HEK293 (cell line): ENCODE data around the gene EBLN2.

Experiments used
- CTCF ChIA-PET: fragments of 350-600 bp; formaldehyde crosslinking; extraction: SDS; loops from one replicate; lab custom pipeline; 2021; ENCODE audit warnings: antibody characterized with exemption; lab: Yijun Ruan, JAX
- POLR2A ChIA-PET: fragments of 300-600 bp; formaldehyde crosslinking; extraction: SDS; loops from one replicate; lab custom pipeline; 2020; ENCODE audit warnings: antibody characterized with exemption, inconsistent platforms; lab: Yijun Ruan, JAX
- H3K27ac ChIP-seq: fragments of 200-500 bp; sonication (Bioruptor generic); 2 replicates; pipeline ENCODE4 v1.5.1; 2014; ENCODE audit warnings: low read depth, low read length, control low read depth, inconsistent platforms; ENCODE audit errors: extremely low read depth
- H3K36me3 ChIP-seq, 2 experiments: fragments of 200-500 bp in 1 of 2; sonication (Bioruptor generic) in 1 of 2; 1 replicate in 1 of 2; 2 replicates in 1 of 2; pipeline ENCODE4 v1.5.1; 2014 to 2017; ENCODE audit warnings: inconsistent platforms in 2 of 2, low read length in 2 of 2; ENCODE audit not compliant: control insufficient read depth in 2 of 2, insufficient read depth in 1 of 2
- H3K4me1 ChIP-seq: fragments of 200-500 bp; sonication (Bioruptor generic); 2 replicates; pipeline ENCODE4 v1.5.1; 2014; ENCODE audit warnings: mild to moderate bottlenecking, low read length, inconsistent platforms; ENCODE audit not compliant: control insufficient read depth, insufficient read depth
- H3K4me3 ChIP-seq: 2 replicates; pipeline ENCODE4 v1.5.1; 2011; ENCODE audit warnings: low read depth, mild to moderate bottlenecking, control low read depth, low read length, moderate library complexity
- H3K9me3 ChIP-seq: fragments of 200-500 bp; sonication (Bioruptor generic); 2 replicates; pipeline ENCODE4 v1.5.1; 2014; ENCODE audit warnings: low read depth, low read length, inconsistent platforms; ENCODE audit not compliant: control insufficient read depth, insufficient read depth
- AEBP2 ChIP-seq: fragments of 450-650 bp; formaldehyde crosslinking; IDR thresholded peaks from 2 replicates; pipeline ENCODE4 v1.5.1; 2016; ENCODE audit warnings: missing biosample characterization, missing genetic modification characterization, borderline replicate concordance
- CTCF ChIP-seq: fragments of 450-650 bp; formaldehyde crosslinking; IDR thresholded peaks from 2 replicates; pipeline ENCODE4 v1.5.1; 2016; ENCODE audit warnings: missing biosample characterization, missing genetic modification characterization
- GLIS2 ChIP-seq: fragments of 450-650 bp; formaldehyde crosslinking; IDR thresholded peaks from 2 replicates; pipeline ENCODE4 v1.5.1; 2016; ENCODE audit warnings: missing biosample characterization, missing genetic modification characterization
- KLF10 ChIP-seq: fragments of 450-650 bp; IDR thresholded peaks from 2 replicates; pipeline ENCODE4 v1.5.1; 2018; ENCODE audit warnings: missing biosample characterization, mild to moderate bottlenecking, missing genetic modification characterization
- MYNN ChIP-seq: fragments of 450-650 bp; formaldehyde crosslinking; IDR thresholded peaks from 2 replicates; pipeline ENCODE4 v1.5.1; 2016; ENCODE audit warnings: missing biosample characterization, missing genetic modification characterization, borderline replicate concordance
- OSR2 ChIP-seq: fragments of 450-650 bp; formaldehyde crosslinking; IDR thresholded peaks from 2 replicates; pipeline ENCODE4 v1.5.1; 2016; ENCODE audit warnings: missing biosample characterization, missing genetic modification characterization
- PRDM6 ChIP-seq: fragments of 450-650 bp; formaldehyde crosslinking; IDR thresholded peaks from 2 replicates; pipeline ENCODE4 v1.5.1; 2017; ENCODE audit warnings: missing biosample characterization, missing genetic modification characterization
- REPIN1 ChIP-seq: fragments of 450-650 bp; formaldehyde crosslinking; IDR thresholded peaks from 2 replicates; pipeline ENCODE4 v1.5.1; 2017; ENCODE audit warnings: missing biosample characterization, missing genetic modification characterization, low read depth
- SP3 ChIP-seq: fragments of 450-650 bp; formaldehyde crosslinking; IDR thresholded peaks from 2 replicates; pipeline ENCODE4 v1.5.1; 2016; ENCODE audit warnings: missing biosample characterization, missing genetic modification characterization
- ZBTB7A ChIP-seq: fragments of 450-650 bp; formaldehyde crosslinking; IDR thresholded peaks from 2 replicates; pipeline ENCODE4 v1.5.1; 2016; ENCODE audit warnings: low read depth, missing biosample characterization, missing genetic modification characterization
- ZNF121 ChIP-seq: fragments of 450-650 bp; formaldehyde crosslinking; IDR thresholded peaks from 2 replicates; pipeline ENCODE4 v1.5.1; 2016; ENCODE audit warnings: missing biosample characterization, missing genetic modification characterization
- ZNF174 ChIP-seq: fragments of 450-650 bp; formaldehyde crosslinking; IDR thresholded peaks from 2 replicates; pipeline ENCODE4 v1.5.0; 2017; ENCODE audit warnings: missing biosample characterization, mild to moderate bottlenecking, missing genetic modification characterization
- ZNF341 ChIP-seq: fragments of 450-650 bp; formaldehyde crosslinking; IDR thresholded peaks from 2 replicates; pipeline ENCODE4; 2016; ENCODE audit warnings: low read depth, missing biosample characterization, missing genetic modification characterization
- ZNF48 ChIP-seq: fragments of 450-650 bp; formaldehyde crosslinking; IDR thresholded peaks from 2 replicates; pipeline ENCODE4 v1.5.1; 2016; ENCODE audit warnings: missing biosample characterization, missing genetic modification characterization
- ZNF530 ChIP-seq: fragments of 450-650 bp; formaldehyde crosslinking; IDR thresholded peaks from 2 replicates; pipeline ENCODE4 v1.5.1; 2016; ENCODE audit warnings: low read depth, missing biosample characterization, missing genetic modification characterization
- ZNF558 ChIP-seq: fragments of 450-650 bp; formaldehyde crosslinking; IDR thresholded peaks from 2 replicates; pipeline ENCODE4 v1.5.1; 2016; ENCODE audit warnings: missing biosample characterization, missing genetic modification characterization
- ZNF580 ChIP-seq: fragments of 450-650 bp; formaldehyde crosslinking; IDR thresholded peaks from 2 replicates; pipeline ENCODE4 v1.5.1; 2016; ENCODE audit warnings: missing biosample characterization, missing genetic modification characterization
- ZNF585B ChIP-seq: fragments of 450-650 bp; formaldehyde crosslinking; IDR thresholded peaks from 2 replicates; pipeline ENCODE4 v1.5.1; 2016; ENCODE audit warnings: missing biosample characterization, missing genetic modification characterization
- ZNF610 ChIP-seq: fragments of 450-650 bp; formaldehyde crosslinking; IDR thresholded peaks from 2 replicates; pipeline ENCODE4 v1.5.1; 2016; ENCODE audit warnings: missing biosample characterization, missing genetic modification characterization, borderline replicate concordance
- ZNF660 ChIP-seq: fragments of 450-650 bp; IDR thresholded peaks from 2 replicates; pipeline ENCODE4 v1.5.1; 2018; ENCODE audit warnings: missing biosample characterization, mild to moderate bottlenecking, missing genetic modification characterization
- ZNF677 ChIP-seq: fragments of 450-650 bp; IDR thresholded peaks from 2 replicates; pipeline ENCODE4 v1.5.0; 2018; ENCODE audit warnings: missing biosample characterization, mild to moderate bottlenecking, missing genetic modification characterization, moderate library complexity
- ZNF768 ChIP-seq: fragments of 450-650 bp; formaldehyde crosslinking; IDR thresholded peaks from 2 replicates; pipeline ENCODE4 v1.5.1; 2018; ENCODE audit warnings: missing biosample characterization, mild to moderate bottlenecking, missing genetic modification characterization
- ZSCAN16 ChIP-seq: fragments of 450-650 bp; formaldehyde crosslinking; IDR thresholded peaks from 2 replicates; pipeline ENCODE4 v1.5.1; 2016; ENCODE audit warnings: missing biosample characterization, missing genetic modification characterization
- TF ChIP-seq, protein P1 (sequence below): fragments of 450-650 bp; formaldehyde crosslinking; IDR thresholded peaks from 2 replicates; pipeline ENCODE4 v1.5.0; 2017; ENCODE audit warnings: missing biosample characterization, missing genetic modification characterization, borderline replicate concordance
- TF ChIP-seq, protein P2 (sequence below): fragments of 450-650 bp; formaldehyde crosslinking; IDR thresholded peaks from 2 replicates; pipeline ENCODE4 v1.5.1; 2016; ENCODE audit warnings: missing biosample characterization, missing genetic modification characterization

Gene EBLN2

GRCh38 chr3:73098026-73098425, 36.6 kb downstream of the EBLN2 start:
- Histone ChIP-seq H3K4me3 (no peak overlapping the region), H3K9me3 (no peaks in the 10 kb centered on the region), H3K36me3 (no peaks in the 10 kb centered on the region), H3K27ac (no peak overlapping the region), H3K4me1 (no peaks in the 10 kb centered on the region)
- CTCF ChIA-PET: interaction anchor here (0.7 to 1.1 kb wide), 2 partner anchors 388 to 405 kb away, joined by 3 read pairs; no protein-coding TSS in a partner anchor
- TF ChIP-seq ZBTB7A (tag by site-specific recombination) (no peak), REPIN1 (tag by site-specific recombination) (no peak), ZNF610 (tag by site-specific recombination) (no peak), KLF10 (tag by site-specific recombination) (no peak), ZNF48 (no peak), ZNF580 (tag by site-specific recombination) (no peak), ZNF174 (tag by site-specific recombination) (no peak), CTCF (tag by site-specific recombination) (no peak), ZNF660 (tag by site-specific recombination) (no peak), ZNF768 (tag by site-specific recombination) (no peak)
- TF ChIP-seq, protein P1, sequence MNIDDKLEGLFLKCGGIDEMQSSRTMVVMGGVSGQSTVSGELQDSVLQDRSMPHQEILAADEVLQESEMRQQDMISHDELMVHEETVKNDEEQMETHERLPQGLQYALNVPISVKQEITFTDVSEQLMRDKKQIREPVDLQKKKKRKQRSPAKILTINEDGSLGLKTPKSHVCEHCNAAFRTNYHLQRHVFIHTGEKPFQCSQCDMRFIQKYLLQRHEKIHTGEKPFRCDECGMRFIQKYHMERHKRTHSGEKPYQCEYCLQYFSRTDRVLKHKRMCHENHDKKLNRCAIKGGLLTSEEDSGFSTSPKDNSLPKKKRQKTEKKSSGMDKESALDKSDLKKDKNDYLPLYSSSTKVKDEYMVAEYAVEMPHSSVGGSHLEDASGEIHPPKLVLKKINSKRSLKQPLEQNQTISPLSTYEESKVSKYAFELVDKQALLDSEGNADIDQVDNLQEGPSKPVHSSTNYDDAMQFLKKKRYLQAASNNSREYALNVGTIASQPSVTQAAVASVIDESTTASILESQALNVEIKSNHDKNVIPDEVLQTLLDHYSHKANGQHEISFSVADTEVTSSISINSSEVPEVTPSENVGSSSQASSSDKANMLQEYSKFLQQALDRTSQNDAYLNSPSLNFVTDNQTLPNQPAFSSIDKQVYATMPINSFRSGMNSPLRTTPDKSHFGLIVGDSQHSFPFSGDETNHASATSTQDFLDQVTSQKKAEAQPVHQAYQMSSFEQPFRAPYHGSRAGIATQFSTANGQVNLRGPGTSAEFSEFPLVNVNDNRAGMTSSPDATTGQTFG (tag by site-specific recombination): no peak
- POLR2A ChIA-PET: no interaction called here

DNA sequence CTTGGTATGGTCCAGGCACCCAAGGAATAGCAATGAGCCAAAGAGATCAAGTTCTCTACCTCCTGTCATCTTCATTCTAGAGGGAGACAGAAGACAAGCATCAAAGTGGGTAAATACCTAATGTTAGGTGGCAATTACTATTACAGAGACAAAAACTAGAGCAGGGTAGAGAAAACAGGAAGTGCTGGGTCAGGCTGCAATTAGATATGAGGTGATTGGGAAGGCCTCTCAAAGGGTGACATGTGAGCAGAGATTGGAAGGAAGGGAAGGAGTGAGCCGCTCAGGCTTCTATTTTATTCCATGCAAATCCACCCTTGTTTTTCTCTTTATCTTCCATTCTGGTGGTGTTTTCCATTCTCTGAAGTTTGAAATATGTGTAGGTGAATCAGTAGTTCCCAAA, 37.4 kb downstream of the EBLN2 start:
- CTCF ChIA-PET: interaction anchor here (1.1 kb wide), 1 partner anchor 404 kb away, joined by 3 read pairs; no protein-coding TSS in a partner anchor
- Histone ChIP-seq H3K4me3 (no peak overlapping the region), H3K27ac (no peak overlapping the region), H3K36me3 (no peaks in the 10 kb centered on the region), H3K4me1 (no peaks in the 10 kb centered on the region), H3K9me3 (no peaks in the 10 kb centered on the region)
- POLR2A ChIA-PET: no interaction called here
- TF ChIP-seq ZSCAN16 (tag by site-specific recombination) (no peak), PRDM6 (no peak), SP3 (no peak), GLIS2 (tag by site-specific recombination) (no peak), OSR2 (no peak), ZNF558 (tag by site-specific recombination) (no peak), ZNF341 (no peak), ZNF585B (no peak), ZNF530 (no peak), MYNN (tag by site-specific recombination) (no peak), AEBP2 (tag by site-specific recombination) (no peak), ZNF121 (tag by site-specific recombination) (no peak), ZNF677 (tag by site-specific recombination) (no peak)
- TF ChIP-seq, protein P2, sequence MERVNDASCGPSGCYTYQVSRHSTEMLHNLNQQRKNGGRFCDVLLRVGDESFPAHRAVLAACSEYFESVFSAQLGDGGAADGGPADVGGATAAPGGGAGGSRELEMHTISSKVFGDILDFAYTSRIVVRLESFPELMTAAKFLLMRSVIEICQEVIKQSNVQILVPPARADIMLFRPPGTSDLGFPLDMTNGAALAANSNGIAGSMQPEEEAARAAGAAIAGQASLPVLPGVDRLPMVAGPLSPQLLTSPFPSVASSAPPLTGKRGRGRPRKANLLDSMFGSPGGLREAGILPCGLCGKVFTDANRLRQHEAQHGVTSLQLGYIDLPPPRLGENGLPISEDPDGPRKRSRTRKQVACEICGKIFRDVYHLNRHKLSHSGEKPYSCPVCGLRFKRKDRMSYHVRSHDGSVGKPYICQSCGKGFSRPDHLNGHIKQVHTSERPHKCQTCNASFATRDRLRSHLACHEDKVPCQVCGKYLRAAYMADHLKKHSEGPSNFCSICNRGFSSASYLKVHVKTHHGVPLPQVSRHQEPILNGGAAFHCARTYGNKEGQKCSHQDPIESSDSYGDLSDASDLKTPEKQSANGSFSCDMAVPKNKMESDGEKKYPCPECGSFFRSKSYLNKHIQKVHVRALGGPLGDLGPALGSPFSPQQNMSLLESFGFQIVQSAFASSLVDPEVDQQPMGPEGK: no peak
